GM12874 (cell line): ENCODE data around the gene ODAD2.

Source experiments
- TF ChIP-seq, protein P1 (sequence below): IDR thresholded peaks from 2 replicates; pipeline ENCODE4 v1.5.1; 2011; ENCODE audit warnings: low read depth, mild to moderate bottlenecking, control low read depth, low read length, moderate library complexity; ENCODE audit not compliant: insufficient read depth

ODAD2 gene

GRCh38 chr10:27948186-27948585, 50.7 kb downstream of the ODAD2 start:
- TF ChIP-seq, protein P1, sequence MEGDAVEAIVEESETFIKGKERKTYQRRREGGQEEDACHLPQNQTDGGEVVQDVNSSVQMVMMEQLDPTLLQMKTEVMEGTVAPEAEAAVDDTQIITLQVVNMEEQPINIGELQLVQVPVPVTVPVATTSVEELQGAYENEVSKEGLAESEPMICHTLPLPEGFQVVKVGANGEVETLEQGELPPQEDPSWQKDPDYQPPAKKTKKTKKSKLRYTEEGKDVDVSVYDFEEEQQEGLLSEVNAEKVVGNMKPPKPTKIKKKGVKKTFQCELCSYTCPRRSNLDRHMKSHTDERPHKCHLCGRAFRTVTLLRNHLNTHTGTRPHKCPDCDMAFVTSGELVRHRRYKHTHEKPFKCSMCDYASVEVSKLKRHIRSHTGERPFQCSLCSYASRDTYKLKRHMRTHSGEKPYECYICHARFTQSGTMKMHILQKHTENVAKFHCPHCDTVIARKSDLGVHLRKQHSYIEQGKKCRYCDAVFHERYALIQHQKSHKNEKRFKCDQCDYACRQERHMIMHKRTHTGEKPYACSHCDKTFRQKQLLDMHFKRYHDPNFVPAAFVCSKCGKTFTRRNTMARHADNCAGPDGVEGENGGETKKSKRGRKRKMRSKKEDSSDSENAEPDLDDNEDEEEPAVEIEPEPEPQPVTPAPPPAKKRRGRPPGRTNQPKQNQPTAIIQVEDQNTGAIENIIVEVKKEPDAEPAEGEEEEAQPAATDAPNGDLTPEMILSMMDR, result no peak

GRCh38 chr10:27947540-27947939, 51.3 kb downstream of the ODAD2 start:
- TF ChIP-seq, protein P1, result no peak

GRCh38 chr10:27944005-27944404, 54.9 kb downstream of the ODAD2 start:
- TF ChIP-seq, protein P1, result no peak

GRCh38 chr10:27914888-27915287, 84.0 kb downstream of the ODAD2 start:
- TF ChIP-seq, protein P1, result no peak

- TF ChIP-seq, protein P1, result no peak
Observed at GRCh38 chr10:27912231-27912630, 86.6 kb downstream of the ODAD2 start.

- TF ChIP-seq, protein P1, result no peak
Observed at GRCh38 chr10:27911539-27911938, 87.3 kb downstream of the ODAD2 start.

DNA sequence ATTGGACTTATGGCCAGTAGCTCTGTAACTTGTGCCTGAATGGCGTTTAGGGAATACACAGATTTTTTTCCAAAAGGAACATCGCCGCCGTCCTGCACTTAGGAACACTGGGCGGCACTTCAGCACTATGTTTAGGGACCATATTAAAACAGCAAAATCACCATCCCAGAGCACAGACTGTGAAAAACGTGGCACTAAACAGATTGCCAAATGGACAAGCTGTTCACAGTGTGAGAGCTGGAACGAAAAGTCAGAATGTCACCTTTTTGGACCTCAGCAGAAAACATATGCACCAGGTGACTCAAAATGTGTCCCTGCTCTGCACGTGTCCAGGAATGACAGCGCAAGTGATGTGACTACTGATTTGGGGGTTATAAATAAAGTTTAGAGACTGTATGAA, 87.9 kb downstream of the ODAD2 start:
- TF ChIP-seq, protein P1, result no peak

DNA sequence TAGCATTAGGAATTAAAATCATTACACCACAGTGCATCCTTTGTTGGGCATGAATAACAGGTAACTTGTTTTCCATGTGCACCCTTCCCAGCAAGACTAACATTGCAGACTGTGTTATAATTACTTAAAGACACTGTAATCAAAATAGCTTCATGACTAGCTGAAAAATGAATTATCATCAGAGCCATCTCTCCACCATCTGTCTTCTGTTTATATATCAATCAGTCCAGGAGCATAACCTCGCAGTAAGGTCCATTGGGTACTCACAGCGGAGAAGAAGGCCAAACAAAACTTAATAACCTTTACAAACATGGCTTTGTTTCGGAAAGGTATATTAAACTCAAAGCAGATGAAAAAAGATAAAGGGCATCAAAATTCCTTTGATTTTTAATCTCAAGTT, 90.6 kb downstream of the ODAD2 start:
- TF ChIP-seq, protein P1, result no peak
